ENCODE data around the gene ZBTB45.

DNA sequence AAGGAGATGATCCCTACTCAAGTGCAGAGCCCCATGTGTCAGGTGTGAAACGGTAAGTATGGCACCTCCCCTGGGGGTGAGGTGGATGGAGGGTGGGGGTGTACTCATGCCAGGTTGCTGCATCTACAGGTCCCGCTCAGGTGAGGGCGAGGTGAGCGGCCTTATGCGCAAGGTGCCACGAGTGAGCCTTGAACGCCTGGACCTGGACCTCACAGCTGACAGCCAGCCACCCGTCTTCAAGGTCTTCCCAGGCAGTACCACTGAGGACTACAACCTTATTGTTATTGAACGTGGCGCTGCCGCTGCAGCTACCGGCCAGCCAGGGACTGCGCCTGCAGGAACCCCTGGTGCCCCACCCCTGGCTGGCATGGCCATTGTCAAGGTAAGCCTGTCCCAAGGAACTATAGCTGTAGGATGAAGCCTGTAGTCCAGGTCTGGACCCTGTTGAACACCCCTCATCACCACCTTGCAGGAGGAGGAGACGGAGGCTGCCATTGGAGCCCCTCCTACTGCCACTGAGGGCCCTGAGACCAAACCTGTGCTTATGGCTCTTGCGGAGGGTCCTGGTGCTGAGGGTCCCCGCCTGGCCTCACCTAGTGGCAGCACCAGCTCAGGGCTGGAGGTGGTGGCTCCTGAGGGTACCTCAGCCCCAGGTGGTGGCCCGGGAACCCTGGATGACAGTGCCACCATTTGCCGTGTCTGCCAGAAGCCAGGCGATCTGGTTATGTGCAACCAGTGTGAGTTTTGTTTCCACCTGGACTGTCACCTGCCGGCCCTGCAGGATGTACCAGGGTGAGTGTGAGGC is 29.5 kb upstream of the ZBTB45 start:
- TF ChIP-seq, protein P1, sequence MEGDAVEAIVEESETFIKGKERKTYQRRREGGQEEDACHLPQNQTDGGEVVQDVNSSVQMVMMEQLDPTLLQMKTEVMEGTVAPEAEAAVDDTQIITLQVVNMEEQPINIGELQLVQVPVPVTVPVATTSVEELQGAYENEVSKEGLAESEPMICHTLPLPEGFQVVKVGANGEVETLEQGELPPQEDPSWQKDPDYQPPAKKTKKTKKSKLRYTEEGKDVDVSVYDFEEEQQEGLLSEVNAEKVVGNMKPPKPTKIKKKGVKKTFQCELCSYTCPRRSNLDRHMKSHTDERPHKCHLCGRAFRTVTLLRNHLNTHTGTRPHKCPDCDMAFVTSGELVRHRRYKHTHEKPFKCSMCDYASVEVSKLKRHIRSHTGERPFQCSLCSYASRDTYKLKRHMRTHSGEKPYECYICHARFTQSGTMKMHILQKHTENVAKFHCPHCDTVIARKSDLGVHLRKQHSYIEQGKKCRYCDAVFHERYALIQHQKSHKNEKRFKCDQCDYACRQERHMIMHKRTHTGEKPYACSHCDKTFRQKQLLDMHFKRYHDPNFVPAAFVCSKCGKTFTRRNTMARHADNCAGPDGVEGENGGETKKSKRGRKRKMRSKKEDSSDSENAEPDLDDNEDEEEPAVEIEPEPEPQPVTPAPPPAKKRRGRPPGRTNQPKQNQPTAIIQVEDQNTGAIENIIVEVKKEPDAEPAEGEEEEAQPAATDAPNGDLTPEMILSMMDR (IDR thresholded peaks at IDR 0.05; ENCODE audit: poor library complexity, severe bottlenecking), result no peak
- no peak for TF ChIP-seq EZH2 (IDR thresholded peaks at IDR 0.05; ENCODE audit: borderline replicate concordance, insufficient read depth, low read length, poor library complexity, severe bottlenecking)
- TF ChIP-seq MXI1 (conservative IDR thresholded peaks at IDR 0.05; ENCODE audit: poor library complexity, severe bottlenecking), result no peak
- no peak for TF ChIP-seq TAF1 (IDR thresholded peaks at IDR 0.05; ENCODE audit: low read depth)
- TF ChIP-seq, protein P2, sequence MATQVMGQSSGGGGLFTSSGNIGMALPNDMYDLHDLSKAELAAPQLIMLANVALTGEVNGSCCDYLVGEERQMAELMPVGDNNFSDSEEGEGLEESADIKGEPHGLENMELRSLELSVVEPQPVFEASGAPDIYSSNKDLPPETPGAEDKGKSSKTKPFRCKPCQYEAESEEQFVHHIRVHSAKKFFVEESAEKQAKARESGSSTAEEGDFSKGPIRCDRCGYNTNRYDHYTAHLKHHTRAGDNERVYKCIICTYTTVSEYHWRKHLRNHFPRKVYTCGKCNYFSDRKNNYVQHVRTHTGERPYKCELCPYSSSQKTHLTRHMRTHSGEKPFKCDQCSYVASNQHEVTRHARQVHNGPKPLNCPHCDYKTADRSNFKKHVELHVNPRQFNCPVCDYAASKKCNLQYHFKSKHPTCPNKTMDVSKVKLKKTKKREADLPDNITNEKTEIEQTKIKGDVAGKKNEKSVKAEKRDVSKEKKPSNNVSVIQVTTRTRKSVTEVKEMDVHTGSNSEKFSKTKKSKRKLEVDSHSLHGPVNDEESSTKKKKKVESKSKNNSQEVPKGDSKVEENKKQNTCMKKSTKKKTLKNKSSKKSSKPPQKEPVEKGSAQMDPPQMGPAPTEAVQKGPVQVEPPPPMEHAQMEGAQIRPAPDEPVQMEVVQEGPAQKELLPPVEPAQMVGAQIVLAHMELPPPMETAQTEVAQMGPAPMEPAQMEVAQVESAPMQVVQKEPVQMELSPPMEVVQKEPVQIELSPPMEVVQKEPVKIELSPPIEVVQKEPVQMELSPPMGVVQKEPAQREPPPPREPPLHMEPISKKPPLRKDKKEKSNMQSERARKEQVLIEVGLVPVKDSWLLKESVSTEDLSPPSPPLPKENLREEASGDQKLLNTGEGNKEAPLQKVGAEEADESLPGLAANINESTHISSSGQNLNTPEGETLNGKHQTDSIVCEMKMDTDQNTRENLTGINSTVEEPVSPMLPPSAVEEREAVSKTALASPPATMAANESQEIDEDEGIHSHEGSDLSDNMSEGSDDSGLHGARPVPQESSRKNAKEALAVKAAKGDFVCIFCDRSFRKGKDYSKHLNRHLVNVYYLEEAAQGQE (IDR thresholded peaks at IDR 0.05; ENCODE audit: borderline replicate concordance), result no peak
- no peak for TF ChIP-seq POLR2AphosphoS5 (IDR thresholded peaks at IDR 0.05)
- no peak for TF ChIP-seq EP300 (conservative IDR thresholded peaks at IDR 0.05; ENCODE audit: poor library complexity, severe bottlenecking)

All from neural cell (in vitro differentiated cells).